Keratinocyte (primary cell): ENCODE measurements around the gene GRIA3. TPM values are rescaled to one million over a fixed set of nuclear protein-coding genes. Genes with fewer than 3 reads are reported as not detected.

Experiments used
- DNase-seq: peaks from one replicate; pipeline ENCODE4 v3.0.0-alpha.2; 2011; ENCODE audit warnings: low read depth, missing footprints, low spot score
- FAIRE-seq: peaks from 2 replicates; lab custom pipeline; 2011; peaks lifted over from hg19 to GRCh38; lab: Jason Lieb, UNC
- H2AFZ ChIP-seq: 2 replicates; pipeline ENCODE4 v1.6.0; 2012; ENCODE audit warnings: low read length, control low read depth, inconsistent platforms; ENCODE audit not compliant: control insufficient read depth
- H3K27ac ChIP-seq: 2 replicates; pipeline ENCODE4 v1.5.1; 2011; ENCODE audit warnings: low read length; ENCODE audit not compliant: control insufficient read depth, insufficient read depth
- H3K27me3 ChIP-seq: 3 replicates; pipeline ENCODE4 v1.6.0; 2011; ENCODE audit warnings: low read length; ENCODE audit not compliant: control insufficient read depth, insufficient read depth; ENCODE audit errors: extremely low read depth
- H3K36me3 ChIP-seq, 2 experiments: 2 replicates in 1 of 2; 3 replicates in 1 of 2; pipeline ENCODE4 v1.5.1; 2011; ENCODE audit warnings: low read length in 2 of 2, mild to moderate bottlenecking in 1 of 2; ENCODE audit not compliant: control insufficient read depth in 2 of 2, insufficient read depth in 2 of 2; ENCODE audit errors: extremely low read depth in 1 of 2
- H3K4me1 ChIP-seq: 3 replicates; pipeline ENCODE4 v1.5.1; 2011; ENCODE audit warnings: low read length; ENCODE audit not compliant: control insufficient read depth, insufficient read depth; ENCODE audit errors: extremely low read depth
- H3K4me2 ChIP-seq: 3 replicates; pipeline ENCODE4 v1.6.0; 2011; ENCODE audit warnings: low read depth, low read length; ENCODE audit not compliant: control insufficient read depth, insufficient read depth; ENCODE audit errors: extremely low read depth
- H3K4me3 ChIP-seq, 3 experiments: fragments of 200-600 bp in 1 of 3; sonication (generic) in 1 of 3; 2 replicates in 2 of 3; 3 replicates in 1 of 3; pipeline ENCODE4 v1.5.1; 2011 to 2016; ENCODE audit warnings: low read length in 3 of 3, mild to moderate bottlenecking in 3 of 3, control low read depth in 2 of 3, inconsistent platforms in 1 of 3, low read depth in 1 of 3, mixed read lengths in 1 of 3, mixed run types in 1 of 3, moderate library complexity in 1 of 3; ENCODE audit not compliant: control insufficient read depth in 2 of 3, insufficient read depth in 2 of 3; ENCODE audit errors: extremely low read depth in 1 of 3
- H3K79me2 ChIP-seq: 2 replicates; pipeline ENCODE4 v1.6.0; 2012; ENCODE audit warnings: low read length; ENCODE audit not compliant: control insufficient read depth, insufficient read depth
- H3K9ac ChIP-seq: 3 replicates; pipeline ENCODE4 v1.6.0; 2011; ENCODE audit warnings: low read length; ENCODE audit not compliant: control insufficient read depth, insufficient read depth; ENCODE audit errors: extremely low read depth
- H3K9me1 ChIP-seq: 3 replicates; pipeline ENCODE4 v1.6.0; 2011; ENCODE audit warnings: low read length; ENCODE audit not compliant: control insufficient read depth, insufficient read depth; ENCODE audit errors: extremely low read depth
- H3K9me3 ChIP-seq: 2 replicates; pipeline ENCODE4 v1.5.1; 2012; ENCODE audit warnings: low read depth, low read length; ENCODE audit not compliant: control insufficient read depth
- H4K20me1 ChIP-seq: 3 replicates; pipeline ENCODE4 v1.6.0; 2011; ENCODE audit warnings: low read length; ENCODE audit not compliant: control insufficient read depth, insufficient read depth; ENCODE audit errors: extremely low read depth
- EZH2 ChIP-seq: IDR thresholded peaks from one replicate; pipeline ENCODE4 v1.6.1; 2012; ENCODE audit warnings: inconsistent platforms, mild to moderate bottlenecking, low read length, moderate library complexity
- dilution Hi-C: fragments of 300-500 bp; cut with MboI; formaldehyde crosslinking; loops from one replicate; pipeline ENCODE4 v1.7.0; 2020; ENCODE audit warnings: low sequenced_read_pairs; ENCODE audit not compliant: extremely low pct_ligation_motif_present
- polyA plus RNA-seq, 5 experiments: library from polyadenylated mRNA; depleted of rRNA in 3 of 5; stranded (reverse) in 3 of 5; stranded (forward) in 1 of 5; unstranded in 1 of 5; fragments of >200 nt; gene quantifications; 1 replicate in 1 of 5; 2 replicates in 3 of 5; 3 replicates in 1 of 5; pipeline versions ENCODE4 v1.2.1 to v1.2.3, GENCODE V29; 2011 to 2012; ENCODE audit warnings: missing spikeins in 2 of 5, low read depth in 1 of 5, low replicate concordance in 1 of 5
- TF ChIP-seq, protein P1 (sequence below), 3 experiments: IDR thresholded peaks in 1 of 3; conservative IDR thresholded peaks in 1 of 3; optimal IDR thresholded peaks in 1 of 3; 2 replicates in 2 of 3; 3 replicates in 1 of 3; pipeline versions ENCODE3 to v1.5.1; 2011; ENCODE audit warnings: low read length in 3 of 3, mild to moderate bottlenecking in 3 of 3, moderate library complexity in 2 of 3, control low read depth in 1 of 3, inconsistent platforms in 1 of 3; ENCODE audit not compliant: insufficient read depth in 2 of 3; ENCODE audit errors: extremely low read depth in 1 of 3

GRIA3 gene
- polyA plus RNA-seq, 1 donor (not counting 4 experiments of a cell fraction or from before 2014, with no cell fraction given) = not detected

DNA sequence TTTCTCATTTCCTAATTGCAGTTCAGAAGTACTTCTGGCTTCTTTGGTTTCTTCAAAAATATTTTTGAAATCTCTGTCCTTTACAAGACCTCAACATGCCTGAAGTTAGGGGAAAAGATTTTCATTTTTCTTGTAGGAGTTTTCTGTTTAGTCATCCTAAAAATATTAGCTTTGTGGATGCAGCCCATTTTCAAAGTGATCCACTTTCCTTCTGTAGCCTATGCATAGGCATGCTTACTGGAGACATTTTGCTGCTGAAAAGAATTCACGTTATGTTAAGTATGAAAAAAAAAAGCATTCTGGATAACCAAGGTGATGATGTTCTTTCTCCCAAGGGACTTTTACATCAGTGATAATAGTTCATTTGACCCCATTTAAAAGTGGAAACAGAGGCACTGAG, 303.2 kb downstream of the GRIA3 start:
- FAIRE-seq (no peak), DNase-seq (no peak)
- TF ChIP-seq EZH2 = no peak
- TF ChIP-seq, protein P1, sequence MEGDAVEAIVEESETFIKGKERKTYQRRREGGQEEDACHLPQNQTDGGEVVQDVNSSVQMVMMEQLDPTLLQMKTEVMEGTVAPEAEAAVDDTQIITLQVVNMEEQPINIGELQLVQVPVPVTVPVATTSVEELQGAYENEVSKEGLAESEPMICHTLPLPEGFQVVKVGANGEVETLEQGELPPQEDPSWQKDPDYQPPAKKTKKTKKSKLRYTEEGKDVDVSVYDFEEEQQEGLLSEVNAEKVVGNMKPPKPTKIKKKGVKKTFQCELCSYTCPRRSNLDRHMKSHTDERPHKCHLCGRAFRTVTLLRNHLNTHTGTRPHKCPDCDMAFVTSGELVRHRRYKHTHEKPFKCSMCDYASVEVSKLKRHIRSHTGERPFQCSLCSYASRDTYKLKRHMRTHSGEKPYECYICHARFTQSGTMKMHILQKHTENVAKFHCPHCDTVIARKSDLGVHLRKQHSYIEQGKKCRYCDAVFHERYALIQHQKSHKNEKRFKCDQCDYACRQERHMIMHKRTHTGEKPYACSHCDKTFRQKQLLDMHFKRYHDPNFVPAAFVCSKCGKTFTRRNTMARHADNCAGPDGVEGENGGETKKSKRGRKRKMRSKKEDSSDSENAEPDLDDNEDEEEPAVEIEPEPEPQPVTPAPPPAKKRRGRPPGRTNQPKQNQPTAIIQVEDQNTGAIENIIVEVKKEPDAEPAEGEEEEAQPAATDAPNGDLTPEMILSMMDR (optimal IDR thresholded peaks at IDR 0.05 in 1 of 3, IDR thresholded peaks at IDR 0.05 in 1 of 3, conservative IDR thresholded peaks at IDR 0.05 in 1 of 3; ENCODE audit: extremely low read depth in 1 of 3, insufficient read depth in 2 of 3, low read length in 3 of 3) = no peak
- Histone ChIP-seq H3K36me3 (no peaks in the 10 kb centered on the region), H2AFZ (no peak overlapping the region), H3K4me2 (no peak overlapping the region), H4K20me1 (no peaks in the 10 kb centered on the region), H3K79me2 (no peaks in the 10 kb centered on the region), H3K9me3 (no peaks in the 10 kb centered on the region), H3K4me3 (no peak overlapping the region), H3K27me3 (no peaks in the 10 kb centered on the region), H3K9me1 (no peaks in the 10 kb centered on the region), H3K9ac (no peak overlapping the region), H3K27ac (no peak overlapping the region), H3K4me1 (no peaks in the 10 kb centered on the region)
- dilution Hi-C loops = no loop called here

DNA sequence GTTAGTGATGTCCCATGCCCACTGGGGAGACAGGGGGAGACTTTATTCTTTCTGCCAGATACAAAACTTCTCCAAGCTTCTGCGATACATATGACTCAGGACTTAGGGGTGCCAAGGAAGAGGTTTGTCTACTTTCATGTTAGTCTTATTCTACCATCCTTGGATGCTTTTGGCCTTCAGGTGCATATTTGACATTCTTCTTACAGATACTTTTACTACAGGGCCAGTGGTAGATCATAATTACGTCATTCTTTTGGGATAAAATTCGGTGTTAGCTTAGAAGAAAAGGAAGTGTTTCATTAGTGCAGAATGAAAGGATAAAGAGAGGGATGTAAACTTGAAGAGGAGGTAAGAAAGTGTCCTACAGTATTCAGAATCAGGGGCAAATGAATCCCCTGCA, 303.6 kb downstream of the GRIA3 start:
- Histone ChIP-seq H3K27ac (no peak overlapping the region), H3K4me2 (no peak overlapping the region), H3K9ac (no peak overlapping the region), H2AFZ (no peak overlapping the region), H4K20me1 (no peaks in the 10 kb centered on the region), H3K9me1 (no peaks in the 10 kb centered on the region), H3K4me3 (no peak overlapping the region), H3K4me1 (no peaks in the 10 kb centered on the region), H3K79me2 (no peaks in the 10 kb centered on the region), H3K9me3 (no peaks in the 10 kb centered on the region), H3K27me3 (no peaks in the 10 kb centered on the region), H3K36me3 (no peaks in the 10 kb centered on the region)
- FAIRE-seq (no peak), DNase-seq (no peak)
- dilution Hi-C loops = no loop called here
- TF ChIP-seq, protein P1 (optimal IDR thresholded peaks at IDR 0.05 in 1 of 3, IDR thresholded peaks at IDR 0.05 in 1 of 3, conservative IDR thresholded peaks at IDR 0.05 in 1 of 3; ENCODE audit: extremely low read depth in 1 of 3, insufficient read depth in 2 of 3, low read length in 3 of 3) = no peak
- TF ChIP-seq EZH2 = no peak
